Rectal smooth muscle tissue (tissue), 1 donor: ENCODE measurements around the gene TMTC4.

Experiments
- H3K27ac ChIP-seq: one replicate; pipeline ENCODE4 v1.7.0; 2013; ENCODE audit warnings: low read depth, low read length, inconsistent platforms
- H3K27me3 ChIP-seq: one replicate; pipeline ENCODE4 v1.7.0; 2013; ENCODE audit warnings: low read length; ENCODE audit not compliant: control insufficient read depth, insufficient read depth
- H3K36me3 ChIP-seq: one replicate; pipeline ENCODE4 v1.7.0; 2013; ENCODE audit warnings: low read length; ENCODE audit not compliant: control insufficient read depth, insufficient read depth
- H3K4me1 ChIP-seq: one replicate; pipeline ENCODE4 v1.7.0; 2013; ENCODE audit warnings: low read length; ENCODE audit not compliant: control insufficient read depth, insufficient read depth
- H3K4me3 ChIP-seq: one replicate; pipeline ENCODE4 v1.7.0; 2013; ENCODE audit warnings: low read length
- H3K9ac ChIP-seq: one replicate; pipeline ENCODE4 v1.7.0; 2013; ENCODE audit warnings: low read length

TMTC4 gene

GRCh38 chr13:100561599-100562204 is 112.9 kb downstream of the TMTC4 start:
- no peaks in the 10 kb centered on the region for H3K27me3 ChIP-seq
- no peaks in the 10 kb centered on the region for H3K36me3 ChIP-seq
- no peak overlapping the region for H3K4me3 ChIP-seq
- no peak overlapping the region for H3K9ac ChIP-seq
- H3K27ac ChIP-seq = no peak overlapping the region
- H3K4me1 ChIP-seq = no peaks in the 10 kb centered on the region

- H3K4me1 ChIP-seq = no peaks in the 10 kb centered on the region
- H3K9ac ChIP-seq = no peak overlapping the region
- no peaks in the 10 kb centered on the region for H3K27me3 ChIP-seq
- H3K27ac ChIP-seq = no peak overlapping the region
- H3K36me3 ChIP-seq = no peaks in the 10 kb centered on the region
- no peak overlapping the region for H3K4me3 ChIP-seq
Observed at GRCh38 chr13:100561158-100561499, 113.5 kb downstream of the TMTC4 start.

GRCh38 chr13:100560498-100561157 is 114.0 kb downstream of the TMTC4 start:
- Histone ChIP-seq H3K27me3 (no peaks in the 10 kb centered on the region), H3K9ac (no peak overlapping the region), H3K4me1 (no peaks in the 10 kb centered on the region), H3K4me3 (no peak overlapping the region), H3K36me3 (no peaks in the 10 kb centered on the region), H3K27ac (no peak overlapping the region)

- Histone ChIP-seq H3K9ac (no peak overlapping the region), H3K27me3 (no peaks in the 10 kb centered on the region), H3K27ac (no peak overlapping the region)
Observed at GRCh38 chr13:100559886-100560285, 114.7 kb downstream of the TMTC4 start.

More at GRCh38 chr13:100559886-100560285, 114.7 kb downstream of the TMTC4 start:
- Histone ChIP-seq H3K4me3 (no peak overlapping the region), H3K4me1 (no peaks in the 10 kb centered on the region), H3K36me3 (no peaks in the 10 kb centered on the region)
